ENCODE results near the gene KRT9. TPM values are rescaled to one million over a fixed set of nuclear protein-coding genes. Genes with fewer than 3 reads are reported as not detected.
"Not testable (repeated sequence)": the region's sequence is repeated elsewhere in the genome, so short reads cannot be mapped to it uniquely, and the experiment has no call there.

KRT9 gene
- total RNA-seq, 4 donors from 2014 or later, result not detected

- TF ChIP-seq EP300 (IDR thresholded peaks at IDR 0.05; ENCODE audit: low read depth), result no peak
- TF ChIP-seq POLR2A (IDR thresholded peaks at IDR 0.05), result no peak
- no peak for TF ChIP-seq CTCF (IDR thresholded peaks at IDR 0.05)
- TF ChIP-seq POLR2AphosphoS5 (IDR thresholded peaks at IDR 0.05), result no peak
- in situ Hi-C loops (cut with MboI; ENCODE audit: low pct_ligation_motif_present in 1 of 4, low pct_unique_long_range_greater_than_20kb in 1 of 4, low sequenced_read_pairs in 3 of 4), result no loop called here
- H3K4me3 ChIP-seq, result no peak overlapping the region
Observed at GRCh38 chr17:41615454-41615853, 43.6 kb upstream of the KRT9 start.

DNA sequence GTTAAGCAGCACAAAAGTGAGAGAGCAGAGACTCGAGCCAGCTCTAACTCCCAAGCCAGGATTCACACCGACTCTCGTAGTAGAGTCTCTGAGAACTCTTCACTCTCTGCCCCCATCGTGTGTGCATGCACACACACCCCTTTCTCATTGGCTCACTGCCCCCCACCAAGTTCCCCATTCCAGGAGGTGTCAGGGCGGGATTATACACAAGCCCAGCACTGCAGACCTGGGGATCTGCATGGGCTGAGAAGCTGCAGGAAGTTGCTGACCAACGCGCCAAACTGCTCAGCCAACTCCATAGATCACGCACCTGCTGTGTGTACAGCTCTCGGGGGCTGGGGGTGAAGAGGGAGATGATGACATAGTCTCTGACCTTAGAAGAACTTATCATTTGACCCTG, 42.9 kb upstream of the KRT9 start:
- in situ Hi-C loops (cut with MboI; ENCODE audit: low pct_ligation_motif_present in 1 of 4, low pct_unique_long_range_greater_than_20kb in 1 of 4, low sequenced_read_pairs in 3 of 4); H3K4me1 ChIP-seq; H3K27me3 ChIP-seq; DNase-seq; H3K9me3 ChIP-seq; intact Hi-C loops (cut with DNase I; ENCODE audit: low total_unique reads); H3K36me3 ChIP-seq; H3K4me3 ChIP-seq; H3K27ac ChIP-seq: not testable (repeated sequence)
- 35 to 64% methylated on average over 2 to 9 of the region's 9 CpGs for WGBS, 2 donors (ENCODE audit: low coverage in 1 of 2)

More at GRCh38 chr17:41615454-41615853, 43.6 kb upstream of the KRT9 start:
- no peaks in the 10 kb centered on the region for H3K36me3 ChIP-seq
- H3K27me3 ChIP-seq, result peaks cover 7% of the 10 kb centered on the region
- WGBS, 2 donors (ENCODE audit: low coverage in 1 of 2), result 29 to 50% methylated on average over 2 to 6 of the region's 7 CpGs
- no peak for DNase-seq
- intact Hi-C loops (cut with DNase I; ENCODE audit: low total_unique reads), result no loop called here
- no peaks in the 10 kb centered on the region for H3K9me3 ChIP-seq
- H3K27ac ChIP-seq, result no peak overlapping the region
- H3K4me1 ChIP-seq, result no peaks in the 10 kb centered on the region

DNA sequence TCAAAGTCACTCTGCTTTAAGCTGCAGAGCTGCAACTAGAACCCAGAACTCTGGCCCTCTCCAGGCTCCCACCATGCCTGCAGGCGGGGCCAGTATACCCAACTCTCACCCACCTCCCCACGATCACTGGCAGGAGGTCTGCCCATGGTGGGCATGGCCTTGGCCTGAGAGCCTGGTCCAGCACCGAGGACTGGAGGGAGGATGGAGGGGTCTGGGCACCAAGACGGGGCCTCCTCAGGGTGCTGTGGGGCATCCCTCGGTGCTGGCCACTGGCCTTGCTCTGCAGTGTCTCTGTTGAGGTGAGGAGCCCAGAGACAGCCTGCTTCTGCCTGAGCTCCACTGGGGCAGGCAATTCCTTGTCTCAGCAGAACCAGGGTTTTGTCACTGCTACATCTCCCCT, 42.2 kb upstream of the KRT9 start:
- no peak overlapping the region for H3K4me3 ChIP-seq
- no peak overlapping the region for H3K27ac ChIP-seq
- DNase-seq, result no peak
- TF ChIP-seq POLR2A (IDR thresholded peaks at IDR 0.05), result no peak
- TF ChIP-seq EP300 (IDR thresholded peaks at IDR 0.05; ENCODE audit: low read depth), result no peak
- TF ChIP-seq CTCF (IDR thresholded peaks at IDR 0.05), result no peak
- TF ChIP-seq POLR2AphosphoS5 (IDR thresholded peaks at IDR 0.05), result no peak
- intact Hi-C loops (cut with DNase I; ENCODE audit: low total_unique reads) (no loop called here), in situ Hi-C loops (cut with MboI; ENCODE audit: low pct_ligation_motif_present in 1 of 4, low pct_unique_long_range_greater_than_20kb in 1 of 4, low sequenced_read_pairs in 3 of 4) (no loop called here)
- H3K9me3 ChIP-seq, result no peaks in the 10 kb centered on the region
- 88% methylated on average over 5 of the region's 5 CpGs; no CpG with 5 or more reads in 1 of the 2 donors for WGBS, 2 donors (ENCODE audit: low coverage in 1 of 2)
- H3K36me3 ChIP-seq, result no peaks in the 10 kb centered on the region
- H3K4me1 ChIP-seq, result no peaks in the 10 kb centered on the region
- H3K27me3 ChIP-seq, result peaks cover 7% of the 10 kb centered on the region

DNA sequence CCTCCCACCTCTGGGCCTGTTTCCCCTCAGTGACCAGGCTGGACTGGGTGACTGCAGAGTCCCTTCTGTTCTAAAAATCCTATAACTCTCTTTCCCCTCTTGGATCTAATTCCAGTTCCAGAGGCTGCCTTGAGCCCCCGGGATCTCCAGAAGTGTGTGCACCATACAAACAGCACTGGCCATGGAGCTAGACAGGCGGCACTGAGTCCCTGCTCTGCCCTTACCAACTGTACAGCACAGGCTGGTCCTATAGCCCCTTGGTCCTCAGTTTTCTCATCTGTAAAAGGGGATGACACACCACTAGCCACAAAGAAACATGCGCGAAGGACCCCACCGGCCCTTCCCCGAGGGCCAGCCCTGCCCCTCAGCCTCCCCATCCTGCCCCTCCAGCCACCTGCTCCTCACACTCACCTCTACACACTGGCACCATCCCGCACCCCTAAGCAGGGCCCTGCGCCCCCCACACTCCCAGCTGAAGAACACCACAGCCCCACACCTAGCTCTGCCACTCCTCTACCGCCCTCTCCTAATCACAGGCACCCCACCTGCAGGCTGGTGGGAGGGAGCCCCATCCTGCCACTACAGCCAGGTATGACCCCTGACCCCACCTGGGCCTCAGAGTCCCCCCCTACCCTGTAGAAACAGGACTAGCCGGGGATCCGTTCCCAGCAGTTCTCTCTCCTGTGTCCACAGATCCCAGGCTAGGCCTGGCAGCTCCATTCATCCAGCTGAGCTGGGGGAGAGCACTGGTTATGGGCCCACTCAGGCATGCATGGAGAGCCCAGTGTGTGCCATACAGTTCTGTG, 41.6 kb upstream of the KRT9 start:
- intact Hi-C loops (cut with DNase I; ENCODE audit: low total_unique reads), result no loop called here
- Histone ChIP-seq H3K4me1 (no peaks in the 10 kb centered on the region), H3K4me3 (no peak overlapping the region), H3K36me3 (no peaks in the 10 kb centered on the region), H3K9me3 (no peaks in the 10 kb centered on the region), H3K27me3 (peaks cover 7% of the 10 kb centered on the region), H3K27ac (no peak overlapping the region)
- no peak for DNase-seq
- TF ChIP-seq POLR2A (IDR thresholded peaks at IDR 0.05) (no peak), EP300 (IDR thresholded peaks at IDR 0.05; ENCODE audit: low read depth) (no peak), CTCF (IDR thresholded peaks at IDR 0.05) (no peak)
- in situ Hi-C loops (cut with MboI; ENCODE audit: low pct_ligation_motif_present in 1 of 4, low pct_unique_long_range_greater_than_20kb in 1 of 4, low sequenced_read_pairs in 3 of 4), result no loop called here
- WGBS, 2 donors (ENCODE audit: low coverage in 1 of 2), result 75 to 78% methylated on average over 2 to 5 of the region's 11 CpGs

- H3K27me3 ChIP-seq; H3K27ac ChIP-seq; H3K36me3 ChIP-seq; H3K4me1 ChIP-seq; intact Hi-C loops (cut with DNase I; ENCODE audit: low total_unique reads); DNase-seq; H3K9me3 ChIP-seq; in situ Hi-C loops (cut with MboI; ENCODE audit: low pct_ligation_motif_present in 1 of 4, low pct_unique_long_range_greater_than_20kb in 1 of 4, low sequenced_read_pairs in 3 of 4); H3K4me3 ChIP-seq: not testable (repeated sequence)
- 50 to 74% methylated on average over 2 to 30 of the region's 31 CpGs for WGBS, 2 donors (ENCODE audit: low coverage in 1 of 2)
Observed at GRCh38 chr17:41612376-41613160, 40.7 kb upstream of the KRT9 start, which contains the start of gene KRT16. Gene KRT16, minus strand, starts transcription at chr17:41612767. Its CDS starts 79 bp downstream, at chr17:41612688.

Data from transverse colon (tissue), 4 donors.